HepG2 (cell line): Measurements from ENCODE around the gene FBN3. TPM values are rescaled to one million over a fixed set of nuclear protein-coding genes. Genes with fewer than 3 reads are reported as not detected.

Source experiments
- ATAC-seq: fragments of 200-7000 bp; cut with Tn5 transposase; 3 replicates; pipeline ENCODE4 v1.9.1; 2020; ENCODE audit warnings: mild to moderate bottlenecking, moderate library complexity
- BruUV-seq: library from RNA; stranded (reverse); fragments of 400-500 nt; replicated peaks from 2 replicates; lab custom pipeline; 2021; lab: Mats Ljungman, UMichigan
- CTCF ChIA-PET: fragments of 300-600 bp; formaldehyde crosslinking; extraction: SDS; loops from one replicate; lab custom pipeline; 2021; ENCODE audit warnings: low total read pairs, inconsistent platforms, low intra/inter-chr PET ratio; lab: Yijun Ruan, JAX
- POLR2A ChIA-PET: fragments of 350-600 bp; sonication (Branson Sonifier 250); formaldehyde crosslinking; loops from one replicate; lab custom pipeline; 2020; ENCODE audit warnings: antibody characterized with exemption, inconsistent platforms; lab: Yijun Ruan, JAX
- DNase-seq: peaks from one replicate; pipeline ENCODE4 v3.0.0-alpha.2; 2015; ENCODE audit warnings: low spot score
- FAIRE-seq: peaks from 3 replicates; lab custom pipeline; 2011; peaks lifted over from hg19 to GRCh38; lab: Jason Lieb, UNC
- H2AFZ ChIP-seq: one replicate; pipeline ENCODE4 v1.6.1; 2011; ENCODE audit warnings: low read length, inconsistent platforms
- H3K27ac ChIP-seq: fragments of 300-600 bp; 3 replicates; pipeline ENCODE4 v1.8.0; 2011; ENCODE audit warnings: mixed run types, mild to moderate bottlenecking, mixed read lengths, low read length, inconsistent platforms; ENCODE audit not compliant: insufficient read depth; ENCODE audit errors: extremely low read length
- H3K27me3 ChIP-seq, 2 experiments: fragments of 200-600 bp in 1 of 2; 2 replicates in 1 of 2; 3 replicates in 1 of 2; pipeline versions ENCODE4 v1.6.0 to v1.8.0; 2011; ENCODE audit warnings: low read length in 2 of 2, mild to moderate bottlenecking in 2 of 2, moderate library complexity in 2 of 2, inconsistent platforms in 1 of 2; ENCODE audit not compliant: insufficient read depth in 2 of 2, control insufficient read depth in 1 of 2
- H3K36me3 ChIP-seq, 2 experiments: fragments of 200-600 bp in 1 of 2; replicated peaks in 1 of 2; 2 replicates in 1 of 2; 3 replicates in 1 of 2; pipeline versions ENCODE4 v1.5.1 to v1.8.0; 2011; ENCODE audit warnings: low read length in 2 of 2, inconsistent platforms in 1 of 2; ENCODE audit not compliant: insufficient read depth in 2 of 2, control insufficient read depth in 1 of 2
- H3K4me1 ChIP-seq: 2 replicates; pipeline ENCODE4 v1.5.1; 2012; ENCODE audit warnings: low read length, inconsistent platforms; ENCODE audit not compliant: insufficient read depth
- H3K4me2 ChIP-seq: 2 replicates; pipeline ENCODE4 v1.6.0; 2011; ENCODE audit warnings: low read depth, low read length, inconsistent platforms
- H3K4me3 ChIP-seq, 3 experiments: fragments of 200-600 bp in 1 of 3; sonication (generic), shearing (Covaris generic) in 1 of 3; replicated peaks in 1 of 3; 2 replicates each; pipeline ENCODE4 v1.5.1; 2011 to 2016; ENCODE audit warnings: low read length in 3 of 3, inconsistent platforms in 2 of 3, low read depth in 2 of 3, mild to moderate bottlenecking in 2 of 3, control low read depth in 1 of 3, mixed read lengths in 1 of 3; ENCODE audit not compliant: insufficient read depth in 1 of 3
- H3K79me2 ChIP-seq: one replicate; pipeline ENCODE4 v1.6.1; 2011; ENCODE audit warnings: low read length, inconsistent platforms; ENCODE audit not compliant: insufficient read depth
- H3K9ac ChIP-seq: 2 replicates; pipeline ENCODE4 v1.6.0; 2011; ENCODE audit warnings: mild to moderate bottlenecking, low read depth, low read length, inconsistent platforms; ENCODE audit not compliant: insufficient read depth
- H3K9me3 ChIP-seq: 2 replicates; pipeline ENCODE4 v1.5.1; 2012; ENCODE audit warnings: mild to moderate bottlenecking, low read length
- H4K20me1 ChIP-seq: 2 replicates; pipeline ENCODE4 v1.6.0; 2011; ENCODE audit warnings: inconsistent platforms, mild to moderate bottlenecking, low read length, moderate library complexity; ENCODE audit not compliant: insufficient read depth
- CREB1 ChIP-seq, 2 experiments: fragments of 450-650 bp in 1 of 2; IDR thresholded peaks; 2 replicates each; pipeline ENCODE4 v1.6.1; 2016 to 2017; ENCODE audit warnings: control low read depth in 1 of 2, mild to moderate bottlenecking in 1 of 2, missing compliant biosample characterization in 1 of 2, missing genetic modification characterization in 1 of 2
- ELF3 ChIP-seq: IDR thresholded peaks from 2 replicates; pipeline ENCODE4 v1.6.1; 2016; ENCODE audit warnings: missing genetic modification reagents, missing compliant biosample characterization
- RAD21 ChIP-seq: fragments of 450-650 bp; formaldehyde crosslinking; IDR thresholded peaks from 2 replicates; pipeline ENCODE4 v1.5.0; 2020; ENCODE audit warnings: mild to moderate bottlenecking
- STAG1 ChIP-seq: sonication (generic); formaldehyde crosslinking; IDR thresholded peaks from 2 replicates; pipeline ENCODE4 v1.4.0; 2020; ENCODE audit warnings: missing genetic modification reagents
- ZNF263 ChIP-seq: sonication (generic); formaldehyde crosslinking; IDR thresholded peaks from 2 replicates; pipeline ENCODE4 v1.4.0; 2020; ENCODE audit warnings: missing genetic modification reagents
- WGBS: methylation state at CpG from one replicate; pipeline ENCODE4 v1.1.6; 2017; ENCODE audit warnings: low lambda C conversion rate; 5-methylcytosine and 5-hydroxymethylcytosine counted together
- in situ Hi-C: cut with HindIII; loops from 2 replicates; pipeline ENCODE4 v1.10.0; 2017; ENCODE audit warnings: low pct_unique_long_range_greater_than_20kb; ENCODE audit not compliant: extremely low pct_ligation_motif_present
- intact Hi-C: fragments of 100-400 bp; cut with micrococcal nuclease; formaldehyde crosslinking; loops from one replicate; pipeline ENCODE4 v1.10.0; 2022; ENCODE audit not compliant: unreplicated experiment
- polyA plus RNA-seq, 8 experiments: library from polyadenylated mRNA; depleted of rRNA in 3 of 8; stranded (reverse) in 7 of 8; unstranded in 1 of 8; fragments of >200 nt; fragmentation: Illumina TruSeq in 4 of 8; extraction: Trizol in 4 of 8; gene quantifications; 2 replicates each; pipeline versions ENCODE4 v1.2.1 to v1.2.3, GENCODE V29; 2011 to 2016; ENCODE audit warnings: low read depth in 4 of 8, missing spikeins in 1 of 8, mixed read lengths in 1 of 8; ENCODE audit not compliant: insufficient read depth in 1 of 8
- total RNA-seq, 5 experiments: library from RNA; depleted of rRNA; stranded (reverse); fragments of >200 nt; fragmentation: Illumina TruSeq; extraction: Trizol; gene quantifications; 2 replicates each; pipeline ENCODE4 v1.2.3, GENCODE V29; 2016; ENCODE audit warnings: low read depth in 1 of 5
- TF ChIP-seq, protein P1 (sequence below): sonication (generic); formaldehyde crosslinking; IDR thresholded peaks from 2 replicates; pipeline ENCODE4 v1.5.0; 2020; ENCODE audit warnings: mild to moderate bottlenecking, missing genetic modification reagents, moderate library complexity

The FBN3 gene
- total and polyA plus RNA-seq, 2 of the 13 experiments (the other 11 are each of a cell fraction or from before 2014, with no cell fraction given) = 0.20 to 1.3 TPM

GRCh38 chr19:8069096-8069973 is 80.1 kb downstream of the FBN3 start:
- Histone ChIP-seq H3K4me2 (no peak overlapping the region), H3K36me3 (no peaks in the 10 kb centered on the region), H3K27me3 (no peaks in the 10 kb centered on the region; a peak in 1 of 5 replicates), H2AFZ (no peak overlapping the region), H3K9ac (no peak overlapping the region), H3K9me3 (peaks cover 13% of the 10 kb centered on the region; the same call in 1 of the 2 replicates), H4K20me1 (no peaks in the 10 kb centered on the region), H3K4me1 (peaks cover 8% of the 10 kb centered on the region; the same call in 1 of the 2 replicates), H3K27ac (no peak overlapping the region), H3K79me2 (no peaks in the 10 kb centered on the region), H3K4me3 (no peak overlapping the region)
- intact Hi-C loops (no loop called here), in situ Hi-C loops (no loop called here)
- FAIRE-seq (no peak), DNase-seq (no peak), ATAC-seq (no peak)
- ChIA-PET POLR2A (interaction anchor here (1.8 kb wide), 1 partner anchor 125 kb away, joined by 6 read pairs; no protein-coding TSS in a partner anchor), CTCF (interaction anchor here (1.0 to 1.2 kb wide), 3 partner anchors 51 to 125 kb away, joined by 3 read pairs; partner anchors contain the start of gene TIMM44)
- no TSS peak for BruUV-seq
- WGBS = 60% methylated on average over 10 of the region's 13 CpGs
- TF ChIP-seq CREB1 (IDR thresholded peaks at IDR 0.05) (no peak), CREB1 (CRISPR knock-in tag; IDR thresholded peaks at IDR 0.05) (no peak), STAG1 (CRISPR knock-in tag) (peak; percentile 63), ELF3 (no peak), RAD21 (CRISPR knock-in tag) (peak; percentile 8; the same call in 1 of the 2 replicates), ZNF263 (CRISPR knock-in tag) (0 out of 2 replicates have a peak, but pooled peaks have one; percentile 29)
- TF ChIP-seq, protein P1, sequence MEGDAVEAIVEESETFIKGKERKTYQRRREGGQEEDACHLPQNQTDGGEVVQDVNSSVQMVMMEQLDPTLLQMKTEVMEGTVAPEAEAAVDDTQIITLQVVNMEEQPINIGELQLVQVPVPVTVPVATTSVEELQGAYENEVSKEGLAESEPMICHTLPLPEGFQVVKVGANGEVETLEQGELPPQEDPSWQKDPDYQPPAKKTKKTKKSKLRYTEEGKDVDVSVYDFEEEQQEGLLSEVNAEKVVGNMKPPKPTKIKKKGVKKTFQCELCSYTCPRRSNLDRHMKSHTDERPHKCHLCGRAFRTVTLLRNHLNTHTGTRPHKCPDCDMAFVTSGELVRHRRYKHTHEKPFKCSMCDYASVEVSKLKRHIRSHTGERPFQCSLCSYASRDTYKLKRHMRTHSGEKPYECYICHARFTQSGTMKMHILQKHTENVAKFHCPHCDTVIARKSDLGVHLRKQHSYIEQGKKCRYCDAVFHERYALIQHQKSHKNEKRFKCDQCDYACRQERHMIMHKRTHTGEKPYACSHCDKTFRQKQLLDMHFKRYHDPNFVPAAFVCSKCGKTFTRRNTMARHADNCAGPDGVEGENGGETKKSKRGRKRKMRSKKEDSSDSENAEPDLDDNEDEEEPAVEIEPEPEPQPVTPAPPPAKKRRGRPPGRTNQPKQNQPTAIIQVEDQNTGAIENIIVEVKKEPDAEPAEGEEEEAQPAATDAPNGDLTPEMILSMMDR = peak; percentile 78
